A549 (cell line): ENCODE results near the gene KCTD11.

Experiments
- CTCF ChIP-seq: fragments of >200 bp; sonication (Bioruptor Twin); formaldehyde crosslinking; IDR thresholded peaks from 3 replicates; pipeline ENCODE4 v1.5.1; 2016
- ESRRA ChIP-seq: fragments of 150-350 bp; IDR thresholded peaks from 2 replicates; pipeline ENCODE4 v1.6.1; 2014; ENCODE audit warnings: mild to moderate bottlenecking, low read length, borderline replicate concordance
- JUNB ChIP-seq: fragments of >200 bp; sonication (Bioruptor Twin); formaldehyde crosslinking; IDR thresholded peaks from 2 replicates; pipeline ENCODE4 v1.6.1; 2016
- MAX ChIP-seq: IDR thresholded peaks from 2 replicates; pipeline ENCODE4 v1.6.1; 2012
- MYC ChIP-seq: IDR thresholded peaks from 2 replicates; pipeline ENCODE4 v1.6.1; 2012; ENCODE audit warnings: mild to moderate bottlenecking, inconsistent platforms, low read length, improper control_type of control experiment, borderline replicate concordance
- PHF8 ChIP-seq: fragments of 200-600 bp; sonication (generic); IDR thresholded peaks from 2 replicates; pipeline ENCODE4 v1.6.1; 2016; ENCODE audit warnings: low read depth, mild to moderate bottlenecking, antibody characterized with exemption, moderate library complexity, borderline replicate concordance
- POLR2A ChIP-seq: IDR thresholded peaks from 2 replicates; pipeline ENCODE4 v1.6.1; 2012; ENCODE audit warnings: mild to moderate bottlenecking, low read length
- RARB ChIP-seq: fragments of 250-450 bp; sonication (Bioruptor Pico); IDR thresholded peaks from 2 replicates; pipeline ENCODE4 v1.8.0; 2021; ENCODE audit warnings: mild to moderate bottlenecking, moderate library complexity
- REST ChIP-seq: fragments of 200-600 bp; sonication (generic); IDR thresholded peaks from 2 replicates; pipeline ENCODE4 v1.6.1; 2016; ENCODE audit warnings: antibody characterized with exemption, mild to moderate bottlenecking, moderate library complexity

GRCh38 chr17:7367918-7368598 lies 16.1 kb downstream of the KCTD11 start:
- no peak for TF ChIP-seq CTCF
- no peak for TF ChIP-seq JUNB
- TF ChIP-seq MYC: no peak
- TF ChIP-seq POLR2A: no peak
- no peak for TF ChIP-seq PHF8
- TF ChIP-seq ESRRA: no peak
- TF ChIP-seq REST: no peak
- no peak for TF ChIP-seq MAX
- TF ChIP-seq RARB (CRISPR knock-in tag): no peak
